GM12873 (cell line): ENCODE results near the gene FADS6.

Experiments
- CTCF ChIP-seq: IDR thresholded peaks from 2 replicates; pipeline ENCODE4 v1.5.1; 2012; ENCODE audit warnings: low read depth, mild to moderate bottlenecking, moderate library complexity, low read length, control low read depth; ENCODE audit not compliant: insufficient read depth; ENCODE audit errors: missing control alignments

The FADS6 gene

GRCh38 chr17:74878658-74879057 is 14.8 kb downstream of the FADS6 start:
- TF ChIP-seq CTCF: no peak

GRCh38 chr17:74877592-74878548 is 15.6 kb downstream of the FADS6 start:
- no peak for TF ChIP-seq CTCF

GRCh38 chr17:74875977-74876593 is 17.3 kb downstream of the FADS6 start:
- TF ChIP-seq CTCF: no peak

- no peak for TF ChIP-seq CTCF
These were observed 18.1 kb downstream of the FADS6 start for GRCh38 chr17:74875155-74875976.

- no peak for TF ChIP-seq CTCF
These were observed 18.8 kb downstream of the FADS6 start for GRCh38 chr17:74874615-74875037.

- no peak for TF ChIP-seq CTCF
These were observed 19.4 kb downstream of the FADS6 start for GRCh38 chr17:74873874-74874614.
